GM23338 (cell line): ENCODE results near the gene CEACAM8. TPM values are rescaled to one million over a fixed set of nuclear protein-coding genes. Genes with fewer than 3 reads are reported as not detected.

ENCODE experiments used
- ATAC-seq: fragments of 200-7000 bp; cut with Tn5 transposase; 3 replicates; pipeline ENCODE4 v1.9.1; 2020
- DNase-seq: peaks from one replicate; pipeline ENCODE4 v3.0.0-alpha.2; 2015; ENCODE audit warnings: low spot score
- H2AFZ ChIP-seq: fragments of 200-600 bp; sonication (generic); 2 replicates; pipeline ENCODE4 v1.8.0; 2016; ENCODE audit warnings: antibody characterized with exemption, mild to moderate bottlenecking, moderate library complexity
- H3F3A ChIP-seq: fragments of 200-600 bp; sonication (generic); replicated peaks from 2 replicates; pipeline ENCODE4 v1.8.0; 2017; ENCODE audit warnings: antibody characterized with exemption, mixed run types, low read depth
- H3K27ac ChIP-seq: fragments of 200-600 bp; sonication (generic); 2 replicates; pipeline ENCODE4 v1.6.1; 2016; ENCODE audit warnings: low read depth
- H3K27me3 ChIP-seq: fragments of 200-600 bp; sonication (generic); 2 replicates; pipeline ENCODE4 v1.8.0; 2016; ENCODE audit warnings: mild to moderate bottlenecking, mixed run types, moderate library complexity; ENCODE audit not compliant: insufficient read depth
- H3K36me3 ChIP-seq: fragments of 200-600 bp; sonication (generic); 2 replicates; pipeline ENCODE4 v1.8.0; 2016; ENCODE audit warnings: mild to moderate bottlenecking; ENCODE audit not compliant: insufficient read depth
- H3K4me1 ChIP-seq: fragments of 200-600 bp; sonication (generic); 2 replicates; pipeline ENCODE4 v1.8.0; 2016; ENCODE audit warnings: mild to moderate bottlenecking, moderate library complexity; ENCODE audit not compliant: insufficient read depth
- H3K4me2 ChIP-seq: fragments of 200-600 bp; sonication (generic); 2 replicates; pipeline ENCODE4 v1.7.1; 2017; ENCODE audit warnings: mixed run types
- H3K4me3 ChIP-seq: fragments of 200-600 bp; sonication (generic); 2 replicates; pipeline ENCODE4 v1.6.1; 2016; ENCODE audit warnings: mixed run types
- H3K79me2 ChIP-seq: fragments of 200-600 bp; sonication (generic); replicated peaks from 2 replicates; pipeline ENCODE4 v1.8.0; 2017; ENCODE audit warnings: mild to moderate bottlenecking; ENCODE audit not compliant: insufficient read depth
- H3K9me2 ChIP-seq: fragments of 200-600 bp; sonication (generic); 2 replicates; pipeline ENCODE4 v1.8.0; 2017; ENCODE audit not compliant: insufficient read depth
- H4K20me1 ChIP-seq: fragments of 200-600 bp; sonication (generic); replicated peaks from 2 replicates; pipeline ENCODE4 v1.8.0; 2017; ENCODE audit warnings: mild to moderate bottlenecking; ENCODE audit not compliant: insufficient read depth
- H3K27ac Mint-ChIP-seq: 2 replicates; pipeline ENCODE4 v1.8.0; 2020; ENCODE audit warnings: inconsistent platforms, mild to moderate bottlenecking, moderate library complexity, mixed read lengths
- H3K27me3 Mint-ChIP-seq: 3 replicates; pipeline ENCODE4 v1.8.0; 2022; ENCODE audit warnings: low read depth, mild to moderate bottlenecking, moderate library complexity, mixed read lengths, inconsistent platforms; ENCODE audit not compliant: insufficient read depth, poor library complexity
- H3K36me3 Mint-ChIP-seq: 3 replicates; pipeline ENCODE4 v1.8.0; 2021; ENCODE audit warnings: low read depth, mild to moderate bottlenecking, inconsistent platforms, moderate library complexity, mixed read lengths
- H3K4me1 Mint-ChIP-seq: 3 replicates; pipeline ENCODE4 v1.8.0; 2020; ENCODE audit warnings: mild to moderate bottlenecking, inconsistent platforms, mixed read lengths
- H3K4me3 Mint-ChIP-seq: 3 replicates; pipeline ENCODE4 v1.8.0; 2021; ENCODE audit warnings: moderate library complexity, mild to moderate bottlenecking, inconsistent platforms, mixed read lengths
- H3K9me3 Mint-ChIP-seq: 3 replicates; pipeline ENCODE4 v1.8.0; 2020; ENCODE audit warnings: moderate library complexity, mild to moderate bottlenecking, inconsistent platforms, mixed read lengths
- CREB1 ChIP-seq: fragments of 250-450 bp; sonication (Bioruptor Pico); IDR thresholded peaks from 2 replicates; pipeline ENCODE4 v1.5.0; 2020; ENCODE audit warnings: low read depth, mild to moderate bottlenecking, moderate library complexity
- CTCF ChIP-seq, 2 experiments: fragments of 200-600 bp in 1 of 2; sonication (generic) in 1 of 2; conservative IDR thresholded peaks; 2 replicates each; pipeline versions ENCODE4 v1.5.1 to v1.6.1; 2016 to 2017; ENCODE audit warnings: antibody characterized with exemption in 2 of 2, low read depth in 2 of 2, mild to moderate bottlenecking in 2 of 2, moderate library complexity in 1 of 2
- ETS1 ChIP-seq: IDR thresholded peaks from 2 replicates; pipeline ENCODE4 v1.6.1; 2016; ENCODE audit warnings: antibody characterized with exemption
- EZH2 ChIP-seq: fragments of 200-600 bp; sonication (generic); IDR thresholded peaks from one replicate; pipeline ENCODE4 v1.8.0; 2017; ENCODE audit warnings: antibody characterized with exemption, mild to moderate bottlenecking, low read depth; ENCODE audit not compliant: unreplicated experiment
- EZH2phosphoT487 ChIP-seq: fragments of 200-600 bp; sonication (generic); IDR thresholded peaks from one replicate; pipeline ENCODE4 v1.8.1; 2018; ENCODE audit warnings: antibody characterized with exemption; ENCODE audit not compliant: unreplicated experiment
- JUNB ChIP-seq: IDR thresholded peaks from one replicate; pipeline ENCODE4 v1.6.1; 2016; ENCODE audit warnings: antibody characterized with exemption; ENCODE audit not compliant: unreplicated experiment
- NANOG ChIP-seq: IDR thresholded peaks from 2 replicates; pipeline ENCODE4 v1.6.1; 2016; ENCODE audit warnings: antibody characterized with exemption, borderline replicate concordance
- POLR2AphosphoS5 ChIP-seq: IDR thresholded peaks from 2 replicates; pipeline ENCODE4 v1.6.1; 2016; ENCODE audit warnings: antibody characterized with exemption, low read depth
- REST ChIP-seq: IDR thresholded peaks from one replicate; pipeline ENCODE4 v1.6.1; 2018; ENCODE audit warnings: antibody characterized with exemption; ENCODE audit not compliant: unreplicated experiment
- STAT1 ChIP-seq: IDR thresholded peaks from one replicate; pipeline ENCODE4 v1.6.1; 2016; ENCODE audit warnings: antibody characterized with exemption; ENCODE audit not compliant: unreplicated experiment
- ZNF331 ChIP-seq: fragments of 250-450 bp; sonication (Bioruptor Pico); IDR thresholded peaks from 2 replicates; pipeline ENCODE4 v1.5.0; 2020; ENCODE audit warnings: low read depth, mild to moderate bottlenecking, moderate library complexity
- ZNF462 ChIP-seq: fragments of 250-450 bp; sonication (Bioruptor Pico); IDR thresholded peaks from 2 replicates; pipeline ENCODE4 v1.5.0; 2020; ENCODE audit warnings: mild to moderate bottlenecking, moderate library complexity
- polyA plus RNA-seq: library from polyadenylated mRNA; unstranded; fragments of >200 nt; fragmentation: Nextera tagmentation; extraction: Ambion mirVana; gene quantifications from 2 replicates; pipeline ENCODE4 v1.2.1, GENCODE V29; 2016
- total RNA-seq: library from RNA; depleted of rRNA; stranded (reverse); fragments of >200 nt; shearing (Covaris generic); gene quantifications from 2 replicates; pipeline ENCODE4 v1.2.3, GENCODE V29; 2014

Gene CEACAM8
- total and polyA plus RNA-seq, 2 experiments from 2014 or later = not detected

GRCh38 chr19:42569193-42569592 lies 25.5 kb downstream of the CEACAM8 start:
- Histone ChIP-seq H3K9me2 (no peaks in the 10 kb centered on the region), H3K4me3 (no peak overlapping the region), H3K79me2 (no peaks in the 10 kb centered on the region), H3K4me2 (no peak overlapping the region), H3K27me3 (no peaks in the 10 kb centered on the region), H4K20me1 (no peaks in the 10 kb centered on the region), H3K4me1 (peaks cover 3% of the 10 kb centered on the region; the same call in 1 of the 2 replicates), H3K27ac (no peak overlapping the region), H3K36me3 (no peaks in the 10 kb centered on the region), H3F3A (no peaks in the 10 kb centered on the region), H2AFZ (no peak overlapping the region)
- Mint-ChIP-seq H3K27me3 (peaks cover 3% of the 10 kb centered on the region), H3K36me3 (no peaks in the 10 kb centered on the region), H3K9me3 (no peaks in the 10 kb centered on the region), H3K4me1 (peaks cover 9% of the 10 kb centered on the region), H3K4me3 (no peak overlapping the region), H3K27ac (no peak overlapping the region)
- TF ChIP-seq EZH2phosphoT487 (no peak), STAT1 (no peak), CREB1 (CRISPR knock-in tag) (no peak), NANOG (no peak), ETS1 (no peak), ZNF462 (no peak), CTCF (conservative IDR thresholded peaks at IDR 0.05; ENCODE audit: low read depth in 2 of 2) (no peak), ZNF331 (CRISPR knock-in tag) (no peak), EZH2 (no peak), JUNB (no peak), POLR2AphosphoS5 (no peak), REST (no peak)
- DNase-seq (no peak), ATAC-seq (no peak)
